Uterus (tissue), 4 donors: Measurements from ENCODE around the gene CALCA. TPM values are rescaled to one million over a fixed set of nuclear protein-coding genes. Genes with fewer than 3 reads are reported as not detected.

Experiments used
- DNase-seq, 2 donors: peaks; one replicate each; pipeline ENCODE4 v3.0.0-alpha.2; 2019 to 2020
- H3K27ac ChIP-seq, 2 donors: fragments of 200-600 bp; sonication (generic); 1 replicate in 1 of 2; 2 replicates in 1 of 2; pipeline ENCODE4 v1.5.1; 2016 to 2018
- H3K27me3 ChIP-seq, 2 donors: fragments of 200-600 bp; sonication (generic); one replicate each; pipeline ENCODE4 v1.5.1; 2018 to 2019; ENCODE audit warnings: control low read depth in 1 of 2
- H3K36me3 ChIP-seq, 2 donors: fragments of 200-600 bp; sonication (generic); one replicate each; pipeline ENCODE4 v1.5.1; 2019; ENCODE audit warnings: control low read depth in 1 of 2
- H3K4me1 ChIP-seq, 2 donors: fragments of 200-600 bp; sonication (generic); one replicate each; pipeline ENCODE4 v1.5.1; 2018 to 2019; ENCODE audit warnings: control low read depth in 1 of 2
- H3K4me3 ChIP-seq, 2 donors: fragments of 200-600 bp; sonication (generic); 1 replicate in 1 of 2; 2 replicates in 1 of 2; pipeline ENCODE4 v1.5.1; 2018 to 2019; ENCODE audit warnings: mild to moderate bottlenecking in 1 of 2
- H3K9me3 ChIP-seq, 2 donors: fragments of 200-600 bp; sonication (generic); one replicate each; pipeline ENCODE4 v1.5.1; 2019; ENCODE audit warnings: control low read depth in 1 of 2
- POLR2A ChIP-seq, 2 donors: fragments of 450-650 bp; IDR thresholded peaks; one replicate each; pipeline ENCODE4 v1.6.1; 2016; ENCODE audit warnings: antibody characterized with exemption in 2 of 2, mild to moderate bottlenecking in 1 of 2, moderate library complexity in 1 of 2
- intact Hi-C: fragments of 100-400 bp; cut with DNase I; formaldehyde crosslinking; loops from one replicate; pipeline ENCODE4 v1.15.1; 2023; ENCODE audit warnings: low total_unique reads
- total RNA-seq, 4 donors: library from RNA; depleted of rRNA in 3 of 4; stranded (reverse); fragments of >200 nt in 3 of 4; gene quantifications; one replicate each; pipeline versions ENCODE4 v1.1.0 to v1.2.4, GENCODE V29; 2014 to 2023
- TF ChIP-seq, protein P1 (sequence below), 4 experiments: fragments of 200-600 bp in 2 of 4; fragments of 450-650 bp in 2 of 4; sonication (generic) in 2 of 4; IDR thresholded peaks; one replicate each; pipeline ENCODE4 v1.5.1; 2016 to 2019; ENCODE audit warnings: antibody characterized with exemption in 4 of 4, mild to moderate bottlenecking in 2 of 4, moderate library complexity in 1 of 4
- donor health status: DM: yes; HTN: yes; CAD: no.

The CALCA gene
- total RNA-seq, 4 donors from 2014 or later = not detected

GRCh38 chr11:14927146-14927545, 45.0 kb downstream of the CALCA start:
- Histone ChIP-seq H3K27ac (no peak overlapping the region), H3K4me1 (no peaks in the 10 kb centered on the region), H3K36me3 (no peaks in the 10 kb centered on the region), H3K4me3 (no peak overlapping the region), H3K9me3 (no peaks in the 10 kb centered on the region), H3K27me3 (no peaks in the 10 kb centered on the region)
- no peak for DNase-seq
- intact Hi-C loops = no loop called here
- TF ChIP-seq, protein P1, sequence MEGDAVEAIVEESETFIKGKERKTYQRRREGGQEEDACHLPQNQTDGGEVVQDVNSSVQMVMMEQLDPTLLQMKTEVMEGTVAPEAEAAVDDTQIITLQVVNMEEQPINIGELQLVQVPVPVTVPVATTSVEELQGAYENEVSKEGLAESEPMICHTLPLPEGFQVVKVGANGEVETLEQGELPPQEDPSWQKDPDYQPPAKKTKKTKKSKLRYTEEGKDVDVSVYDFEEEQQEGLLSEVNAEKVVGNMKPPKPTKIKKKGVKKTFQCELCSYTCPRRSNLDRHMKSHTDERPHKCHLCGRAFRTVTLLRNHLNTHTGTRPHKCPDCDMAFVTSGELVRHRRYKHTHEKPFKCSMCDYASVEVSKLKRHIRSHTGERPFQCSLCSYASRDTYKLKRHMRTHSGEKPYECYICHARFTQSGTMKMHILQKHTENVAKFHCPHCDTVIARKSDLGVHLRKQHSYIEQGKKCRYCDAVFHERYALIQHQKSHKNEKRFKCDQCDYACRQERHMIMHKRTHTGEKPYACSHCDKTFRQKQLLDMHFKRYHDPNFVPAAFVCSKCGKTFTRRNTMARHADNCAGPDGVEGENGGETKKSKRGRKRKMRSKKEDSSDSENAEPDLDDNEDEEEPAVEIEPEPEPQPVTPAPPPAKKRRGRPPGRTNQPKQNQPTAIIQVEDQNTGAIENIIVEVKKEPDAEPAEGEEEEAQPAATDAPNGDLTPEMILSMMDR (IDR thresholded peaks at IDR 0.05) = no peak
- TF ChIP-seq POLR2A (IDR thresholded peaks at IDR 0.05) = no peak

GRCh38 chr11:14924318-14924717, 47.8 kb downstream of the CALCA start:
- no peak for DNase-seq
- Histone ChIP-seq H3K36me3 (no peaks in the 10 kb centered on the region), H3K4me1 (no peaks in the 10 kb centered on the region), H3K27me3 (no peaks in the 10 kb centered on the region), H3K9me3 (no peaks in the 10 kb centered on the region), H3K27ac (no peak overlapping the region), H3K4me3 (no peak overlapping the region)
- TF ChIP-seq, protein P1 (IDR thresholded peaks at IDR 0.05) = no peak
- TF ChIP-seq POLR2A (IDR thresholded peaks at IDR 0.05) = no peak
- intact Hi-C loops = no loop called here

Other genes with a start within 250 kb of the CALCA start
- gene CYP2R1, start 80.1 kb downstream of the CALCA start, total RNA-seq = 10 to 100 TPM in 3 of 4 donors, 1 to 10 TPM in 1; 5.6 to 20.6 (median 12.9) TPM
- under 1 TPM in 1 of 4 donors, not detected in 3; 0.21 TPM for gene CALCB, start 101.2 kb upstream of the CALCA start, total RNA-seq
- 1 to 10 TPM in 1 of 4 donors, under 1 TPM in 1, not detected in 2; 0.24 to 2.6 TPM for gene INSC, start 142.6 kb upstream of the CALCA start, total RNA-seq